ENCODE results near the gene SLC35F2. TPM values are rescaled to one million over a fixed set of nuclear protein-coding genes. Genes with fewer than 3 reads are reported as not detected.

SLC35F2 gene
- total RNA-seq, 1 donor, result 9.9 TPM

DNA sequence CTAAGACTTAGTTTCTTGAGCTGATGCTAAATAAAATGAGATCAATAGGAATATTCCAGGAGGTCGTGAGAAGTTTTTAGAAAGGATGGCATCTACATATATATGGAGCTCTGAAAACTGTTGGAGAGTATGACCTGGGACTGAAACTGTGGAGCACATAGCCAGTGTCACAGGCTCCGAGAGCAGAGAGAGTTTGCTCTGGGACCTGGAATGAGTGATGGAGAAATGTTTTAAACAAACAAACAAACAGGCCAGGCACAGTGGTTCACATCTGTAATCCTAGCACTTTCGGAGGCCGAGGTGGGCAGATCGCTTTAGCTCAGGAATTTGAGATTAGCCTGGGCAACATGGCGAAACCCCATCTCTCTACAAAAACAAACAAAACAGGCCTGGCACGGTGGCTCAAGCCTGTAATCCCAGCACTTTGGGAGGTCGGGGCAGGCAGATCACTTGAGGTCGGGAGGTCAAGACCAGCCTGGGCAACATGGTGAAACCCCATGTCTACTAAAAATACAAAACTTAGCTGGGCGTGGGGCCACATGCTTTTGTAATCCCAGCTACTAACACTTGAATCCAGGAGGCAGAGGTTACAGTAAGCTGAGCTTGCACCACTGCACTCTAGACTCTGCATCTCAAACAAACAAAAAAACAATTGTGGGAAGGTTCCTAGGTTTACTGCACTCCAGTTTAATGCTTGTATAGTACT, 67.1 kb downstream of the SLC35F2 start:
- DNase-seq (ENCODE audit: low read depth), result no peak
- TF ChIP-seq, protein P1, sequence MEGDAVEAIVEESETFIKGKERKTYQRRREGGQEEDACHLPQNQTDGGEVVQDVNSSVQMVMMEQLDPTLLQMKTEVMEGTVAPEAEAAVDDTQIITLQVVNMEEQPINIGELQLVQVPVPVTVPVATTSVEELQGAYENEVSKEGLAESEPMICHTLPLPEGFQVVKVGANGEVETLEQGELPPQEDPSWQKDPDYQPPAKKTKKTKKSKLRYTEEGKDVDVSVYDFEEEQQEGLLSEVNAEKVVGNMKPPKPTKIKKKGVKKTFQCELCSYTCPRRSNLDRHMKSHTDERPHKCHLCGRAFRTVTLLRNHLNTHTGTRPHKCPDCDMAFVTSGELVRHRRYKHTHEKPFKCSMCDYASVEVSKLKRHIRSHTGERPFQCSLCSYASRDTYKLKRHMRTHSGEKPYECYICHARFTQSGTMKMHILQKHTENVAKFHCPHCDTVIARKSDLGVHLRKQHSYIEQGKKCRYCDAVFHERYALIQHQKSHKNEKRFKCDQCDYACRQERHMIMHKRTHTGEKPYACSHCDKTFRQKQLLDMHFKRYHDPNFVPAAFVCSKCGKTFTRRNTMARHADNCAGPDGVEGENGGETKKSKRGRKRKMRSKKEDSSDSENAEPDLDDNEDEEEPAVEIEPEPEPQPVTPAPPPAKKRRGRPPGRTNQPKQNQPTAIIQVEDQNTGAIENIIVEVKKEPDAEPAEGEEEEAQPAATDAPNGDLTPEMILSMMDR (IDR thresholded peaks at IDR 0.05; ENCODE audit: insufficient read depth, low read length), result no peak
- no peak overlapping the region for H3K4me3 ChIP-seq (ENCODE audit: low read depth, low read length)

DNA sequence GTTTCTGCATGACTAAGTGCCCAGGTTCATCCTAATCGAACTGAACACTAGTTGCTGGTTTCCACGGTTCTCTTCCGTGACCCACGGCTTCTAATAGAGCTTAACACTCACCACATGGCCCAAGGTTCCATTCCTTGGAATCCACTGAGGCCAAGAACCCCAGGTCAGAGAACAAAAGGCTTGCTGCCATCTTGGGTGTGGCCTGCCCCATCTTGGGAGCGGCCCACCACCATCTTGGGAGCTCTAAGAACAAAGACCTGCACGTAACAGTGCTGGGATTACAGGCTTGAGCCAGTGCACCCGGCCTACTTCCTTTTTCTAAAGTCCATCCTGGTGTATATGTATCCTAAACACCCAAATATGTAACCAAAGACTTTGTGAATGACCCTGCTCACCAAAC, 68.8 kb downstream of the SLC35F2 start:
- TF ChIP-seq, protein P1 (IDR thresholded peaks at IDR 0.05; ENCODE audit: insufficient read depth, low read length), result no peak
- no peak for DNase-seq (ENCODE audit: low read depth)
- no peak overlapping the region for H3K4me3 ChIP-seq (ENCODE audit: low read depth, low read length)

DNA sequence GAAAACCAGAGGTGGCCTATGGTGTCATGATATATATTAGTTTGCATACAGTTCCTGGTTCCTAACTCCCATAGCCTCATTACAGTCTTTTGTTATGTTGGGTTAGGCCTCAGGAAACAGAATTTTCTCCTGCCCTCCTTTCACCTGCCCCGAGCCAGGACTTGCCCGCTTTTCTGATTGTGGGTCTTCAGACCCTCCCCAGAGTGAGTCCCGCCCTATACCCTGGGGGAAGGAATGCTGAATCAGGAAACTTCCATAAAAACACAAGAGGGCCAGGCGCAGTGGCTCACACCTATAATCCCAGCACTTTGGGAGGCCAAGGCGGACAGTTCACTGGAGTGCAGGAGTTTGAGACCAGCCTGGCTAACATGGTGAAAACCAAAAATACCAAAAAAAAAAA, 70.9 kb downstream of the SLC35F2 start:
- TF ChIP-seq, protein P1 (IDR thresholded peaks at IDR 0.05; ENCODE audit: insufficient read depth, low read length), result no peak
- no peak overlapping the region for H3K4me3 ChIP-seq (ENCODE audit: low read depth, low read length)
- no peak for DNase-seq (ENCODE audit: low read depth)

DNA sequence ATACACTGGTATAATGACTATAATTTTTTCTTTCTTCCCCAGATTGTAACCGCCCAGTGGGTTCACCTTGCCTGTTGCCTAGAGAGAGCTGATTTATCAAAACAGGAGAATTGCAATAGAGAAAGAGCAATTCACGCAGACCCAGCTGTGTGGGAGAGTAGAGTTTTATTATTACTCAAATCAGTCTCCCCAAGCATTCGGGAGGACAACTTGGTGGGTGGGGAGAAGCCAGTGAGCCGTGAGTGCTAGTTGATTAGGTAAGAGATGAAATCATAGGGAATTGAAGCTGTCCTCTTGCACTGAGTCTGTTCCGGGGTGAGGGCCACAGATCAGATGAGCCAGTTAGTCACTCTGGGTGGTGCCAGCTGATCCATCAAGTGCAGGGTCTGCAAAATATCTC, 73.2 kb downstream of the SLC35F2 start:
- TF ChIP-seq, protein P1 (IDR thresholded peaks at IDR 0.05; ENCODE audit: insufficient read depth, low read length), result no peak
- DNase-seq (ENCODE audit: low read depth), result no peak
- no peak overlapping the region for H3K4me3 ChIP-seq (ENCODE audit: low read depth, low read length)

DNA sequence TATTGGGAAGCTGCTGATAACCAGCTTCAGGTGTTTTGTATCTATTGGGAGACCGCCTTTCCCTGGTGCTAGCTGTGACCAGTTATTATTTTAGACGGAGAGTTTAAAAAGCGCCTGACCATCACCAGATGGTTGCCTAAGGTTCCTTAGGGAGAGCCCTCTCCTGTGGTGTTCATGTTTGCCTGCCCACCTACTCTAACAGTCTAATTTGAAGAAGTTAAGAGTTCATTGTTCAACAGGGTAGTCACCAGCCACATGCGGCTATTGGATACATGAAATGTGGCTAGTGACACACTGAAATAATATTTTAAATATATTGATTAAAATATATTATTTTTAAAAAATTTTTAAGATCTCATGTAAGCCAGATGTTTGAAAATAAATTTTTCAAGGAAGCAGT, 75.5 kb downstream of the SLC35F2 start:
- no peak for DNase-seq (ENCODE audit: low read depth)
- H3K4me3 ChIP-seq (ENCODE audit: low read depth, low read length), result no peak overlapping the region
- TF ChIP-seq, protein P1 (IDR thresholded peaks at IDR 0.05; ENCODE audit: insufficient read depth, low read length), result no peak

DNA sequence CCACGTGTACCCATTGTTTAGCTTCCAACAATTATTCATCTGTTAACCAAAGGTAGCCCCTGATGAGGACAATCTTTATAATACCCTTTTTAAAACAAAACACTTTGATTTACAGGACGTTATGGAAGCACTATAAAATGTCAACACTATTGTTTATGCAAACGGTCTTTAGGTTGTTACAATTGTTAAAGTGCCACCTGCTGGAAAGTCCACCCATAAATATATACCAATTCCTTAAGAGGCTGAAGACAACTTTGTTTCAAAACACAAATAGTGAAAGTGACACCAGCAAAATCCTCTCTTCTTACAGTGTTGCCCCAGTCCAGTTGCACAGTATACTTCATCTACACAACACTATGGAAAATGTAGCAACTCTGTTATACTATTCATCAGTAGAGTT, 77.8 kb downstream of the SLC35F2 start:
- H3K4me3 ChIP-seq (ENCODE audit: low read depth, low read length), result no peak overlapping the region
- DNase-seq (ENCODE audit: low read depth), result peak; percentile 14
- TF ChIP-seq, protein P1 (IDR thresholded peaks at IDR 0.05; ENCODE audit: insufficient read depth, low read length), result no peak

DNA sequence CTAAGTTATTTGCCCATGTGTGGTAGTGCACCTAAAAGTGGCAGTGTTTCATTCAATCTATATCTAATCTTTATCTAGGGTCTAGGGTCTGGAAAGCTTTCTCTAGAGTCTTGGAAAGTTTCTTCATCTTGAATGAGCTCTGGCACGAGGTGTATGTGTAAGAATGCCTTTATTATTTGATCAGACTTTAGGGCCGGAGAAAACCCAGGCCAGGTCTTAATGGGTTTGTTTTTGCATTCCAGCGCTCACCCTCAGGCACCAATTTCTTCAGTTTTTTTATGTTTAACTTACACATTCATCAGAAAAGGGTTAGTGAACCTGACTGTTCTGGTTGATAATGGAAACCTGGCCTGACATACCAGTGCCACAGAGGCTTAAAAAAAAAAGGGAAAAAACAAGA, 78.5 kb downstream of the SLC35F2 start:
- H3K4me3 ChIP-seq (ENCODE audit: low read depth, low read length), result no peak overlapping the region
- DNase-seq (ENCODE audit: low read depth), result peak; percentile 24
- TF ChIP-seq, protein P1 (IDR thresholded peaks at IDR 0.05; ENCODE audit: insufficient read depth, low read length), result no peak

Data from fibroblast of the aortic adventitia (primary cell).